HG02642 (cell line): ENCODE results near the gene GEMIN7.

Source experiments
- ATAC-seq: cut with Tn5 transposase; IDR thresholded peaks from one replicate; pipeline ENCODE4 v1.9.1; 2021; ENCODE audit warnings: mild to moderate bottlenecking; ENCODE audit not compliant: unreplicated experiment, poor library complexity

GEMIN7 gene

GRCh38 chr19:45059258-45059965 lies 19.6 kb upstream of the GEMIN7 start:
- no peak for ATAC-seq

GRCh38 chr19:45061965-45062364 lies 17.1 kb upstream of the GEMIN7 start:
- no peak for ATAC-seq

GRCh38 chr19:45063851-45064801 lies 14.9 kb upstream of the GEMIN7 start:
- ATAC-seq, result no peak

GRCh38 chr19:45066921-45067661 lies 12.0 kb upstream of the GEMIN7 start:
- no peak for ATAC-seq

DNA sequence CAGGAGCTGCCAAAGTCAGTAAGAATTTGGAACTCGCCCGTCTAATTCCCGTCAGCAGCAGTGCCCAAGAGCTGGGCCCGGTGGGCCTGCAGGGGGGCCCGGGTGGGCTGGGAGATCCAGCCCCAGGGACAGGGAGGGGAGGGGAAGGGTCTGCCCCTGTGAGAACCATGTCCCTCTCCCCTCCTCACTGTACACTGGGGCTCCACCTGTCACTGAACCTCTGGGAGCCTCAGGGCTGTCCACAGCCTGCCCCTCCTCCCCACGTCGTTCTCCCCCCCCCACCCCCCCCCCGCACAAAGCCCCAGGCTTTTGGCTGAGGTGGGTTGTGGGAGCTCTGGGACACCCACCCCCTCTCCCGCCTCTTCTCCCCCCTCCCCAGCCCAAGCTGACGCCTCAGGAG lies 11.0 kb upstream of the GEMIN7 start:
- ATAC-seq, result no peak

DNA sequence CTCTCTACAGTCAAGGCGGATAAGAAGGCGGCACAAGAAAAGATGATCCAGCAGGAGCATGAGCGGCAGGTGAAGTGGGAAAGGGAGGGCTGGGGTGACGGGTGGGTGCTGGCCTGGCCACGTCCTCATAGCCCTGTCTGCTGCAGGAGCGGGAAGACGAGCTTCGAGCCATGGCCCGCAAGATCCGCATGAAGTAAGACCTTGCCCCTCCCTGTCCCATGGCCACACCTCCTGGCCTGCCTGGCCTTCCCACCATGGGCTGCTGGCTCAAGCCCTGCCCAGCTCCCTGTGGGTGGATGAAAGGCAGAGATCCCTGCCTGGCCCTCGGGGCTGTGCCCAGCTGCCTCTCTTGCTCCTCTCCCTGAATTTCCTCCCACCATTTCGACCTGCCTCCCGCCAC lies 10.0 kb upstream of the GEMIN7 start:
- ATAC-seq, result no peak

- no peak for ATAC-seq
Measured at GRCh38 chr19:45070214-45070613, 8.8 kb upstream of the GEMIN7 start.

DNA sequence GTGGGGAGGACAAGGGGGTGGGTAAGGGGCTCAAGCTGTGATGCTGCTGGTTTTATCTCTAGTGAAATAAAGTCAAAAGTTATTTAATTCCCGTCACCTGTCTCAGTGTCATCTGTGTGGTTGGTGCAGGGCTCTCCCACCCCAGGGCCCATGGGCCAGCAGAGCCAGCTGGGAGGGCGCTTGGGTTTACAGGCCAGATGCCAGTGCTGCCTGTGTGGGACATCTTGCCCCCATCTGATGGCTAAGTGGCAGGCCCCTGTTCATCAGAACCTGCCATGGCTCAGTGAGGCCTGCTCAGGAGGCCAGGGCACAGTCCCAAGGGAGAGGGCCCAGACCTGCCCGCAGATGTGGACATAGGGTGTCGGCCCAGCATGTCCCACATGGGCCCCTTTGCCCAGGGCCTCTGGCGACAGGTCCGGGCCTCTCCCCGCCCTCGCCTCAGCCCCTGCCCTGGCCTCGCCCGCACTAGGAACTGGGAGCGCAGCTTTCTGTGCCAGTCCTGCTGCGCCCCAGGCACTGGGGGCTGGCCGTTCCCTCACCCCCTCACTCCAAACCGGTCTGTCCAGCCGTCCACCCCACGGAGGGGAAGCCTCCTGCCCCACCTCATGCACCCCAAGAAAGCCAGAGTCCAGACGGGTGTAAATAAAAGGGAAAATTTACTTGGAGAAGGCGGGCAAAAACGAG lies 8.1 kb upstream of the GEMIN7 start:
- no peak for ATAC-seq

- no peak for ATAC-seq
Measured at GRCh38 chr19:45071545-45071938, 7.5 kb upstream of the GEMIN7 start.

- ATAC-seq, result no peak
Measured at GRCh38 chr19:45071969-45072790, 6.9 kb upstream of the GEMIN7 start.

- ATAC-seq, result no peak
Measured at GRCh38 chr19:45074744-45075300, 4.2 kb upstream of the GEMIN7 start.

- ATAC-seq, result peak; percentile 57
Measured at GRCh38 chr19:45075301-45076028, 3.6 kb upstream of the GEMIN7 start.

GRCh38 chr19:45076029-45076850 lies 2.8 kb upstream of the GEMIN7 start, which contains the start of gene ZNF296:
TSS of gene ZNF296 (minus strand) at chr19:45076478. CDS start at chr19:45076373, 105 bp downstream.
- peak; percentile 48 for ATAC-seq

DNA sequence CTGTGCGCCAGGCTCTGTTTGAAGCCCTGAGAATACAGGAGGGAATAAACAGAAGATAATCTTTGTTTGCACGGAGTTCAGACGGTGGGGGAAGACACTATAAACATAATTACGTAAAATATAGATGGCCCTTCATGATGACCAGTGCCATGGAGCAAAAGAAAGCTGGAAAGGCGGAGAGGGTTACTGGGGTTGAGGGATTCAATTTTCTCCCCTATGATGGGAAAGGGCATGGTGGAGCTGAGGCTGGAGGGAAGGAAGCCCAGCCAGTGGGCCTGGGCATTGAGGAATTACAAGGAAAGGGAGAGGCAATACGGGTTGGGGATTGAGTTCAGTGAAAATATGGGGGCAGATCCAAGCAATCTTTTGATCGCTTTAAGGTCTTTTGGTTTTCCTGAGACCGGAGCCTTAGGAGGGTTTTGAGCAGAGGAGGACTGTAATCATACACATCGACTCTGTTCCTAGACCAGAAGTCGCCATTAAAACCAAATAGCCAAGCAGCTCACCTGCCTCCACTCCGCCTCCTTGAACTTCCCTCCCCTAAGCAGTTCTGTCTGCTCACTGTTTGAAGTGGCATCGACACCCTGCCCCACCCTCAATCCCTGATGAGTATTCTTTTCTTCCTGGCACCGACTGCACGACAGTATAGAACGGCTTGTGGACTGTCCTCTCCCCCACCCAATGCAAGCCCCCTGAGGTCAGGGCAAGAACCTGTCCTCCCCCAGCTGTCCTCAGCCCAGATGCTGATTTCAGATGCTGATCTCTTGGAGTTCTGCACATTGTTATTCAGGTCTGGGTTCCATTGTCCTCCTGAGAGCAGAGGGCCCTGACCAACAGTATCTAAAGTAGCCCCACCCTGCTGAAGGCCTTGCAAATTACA lies 2.0 kb upstream of the GEMIN7 start:
- no peak for ATAC-seq

DNA sequence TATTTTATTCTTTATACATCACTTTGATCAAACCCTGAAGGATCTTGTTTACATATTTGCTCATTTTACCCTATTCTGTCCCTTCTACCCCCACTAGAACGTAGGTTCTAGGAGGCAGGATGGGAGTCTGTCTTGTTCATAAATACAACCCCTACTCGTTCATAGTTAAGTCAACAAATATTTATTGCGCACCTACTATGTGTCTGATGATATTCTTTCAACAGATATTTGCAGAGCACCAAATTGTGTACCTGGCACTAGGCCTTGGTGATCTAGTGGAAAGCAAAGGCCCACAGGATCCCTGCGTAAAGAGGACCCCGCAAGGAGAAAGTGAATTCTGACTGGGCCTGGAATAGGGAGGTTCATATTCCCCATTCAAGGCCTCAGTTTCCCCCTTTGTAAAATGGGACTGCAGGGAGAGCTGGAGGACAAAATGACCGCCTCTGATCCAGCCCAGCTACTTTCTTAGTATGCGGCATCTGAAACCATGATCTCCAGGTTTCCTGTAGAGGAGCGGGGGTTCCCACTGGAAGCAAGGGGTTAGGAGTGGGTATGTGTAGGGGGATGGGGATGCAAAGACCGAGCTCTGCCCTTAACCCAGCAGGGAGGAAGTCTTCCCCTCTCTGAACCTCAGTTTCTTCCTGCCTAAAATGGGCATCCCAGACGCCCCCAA lies 534 bp upstream of the GEMIN7 start:
- no peak for ATAC-seq

- no peak for ATAC-seq
Measured at GRCh38 chr19:45079911-45080370, 881 bp downstream of the GEMIN7 start.
